GM12878 (cell line): Measurements from ENCODE around the gene SCP2. TPM values are rescaled to one million over a fixed set of nuclear protein-coding genes. Genes with fewer than 3 reads are reported as not detected.

Experiments
- ATAC-seq: fragments of 200-7000 bp; cut with Tn5 transposase; 3 replicates; pipeline ENCODE4 v1.9.1; 2020; ENCODE audit warnings: mild to moderate bottlenecking, moderate library complexity
- BruUV-seq: library from RNA; stranded (reverse); fragments of 400-500 nt; replicated peaks from 2 replicates; lab custom pipeline; 2021; lab: Mats Ljungman, UMichigan
- CTCF ChIA-PET: fragments of 300-600 bp; sonication (Branson Sonifier 250); formaldehyde crosslinking; extraction: SDS; loops from one replicate; lab custom pipeline; 2021; ENCODE audit warnings: inconsistent platforms; lab: Yijun Ruan, JAX
- POLR2A ChIA-PET: fragments of 350-600 bp; formaldehyde crosslinking; extraction: SDS; loops from one replicate; lab custom pipeline; 2021; ENCODE audit warnings: inconsistent platforms; lab: Charles Lee
- RAD21 ChIA-PET: fragments of 300-600 bp; sonication (Branson Sonifier 250); formaldehyde crosslinking; loops from one replicate; lab custom pipeline; 2023; ENCODE audit warnings: antibody characterized with exemption; ENCODE audit not compliant: unreplicated experiment; lab: Charles Lee
- SMC1A ChIA-PET: fragments of 300-600 bp; sonication (Branson Sonifier 250); formaldehyde crosslinking; loops from one replicate; lab custom pipeline; 2023; ENCODE audit not compliant: unreplicated experiment, uncharacterized antibody; lab: Charles Lee
- DNase-seq: peaks from one replicate; pipeline ENCODE4 v3.0.0-alpha.2; 2011; ENCODE audit warnings: low read depth, low spot score
- FAIRE-seq: peaks from 3 replicates; lab custom pipeline; 2011; peaks lifted over from hg19 to GRCh38; lab: Jason Lieb, UNC
- H2AFZ ChIP-seq: 2 replicates; pipeline ENCODE4 v1.6.0; 2011; ENCODE audit warnings: low read depth, low read length, control low read depth; ENCODE audit not compliant: control insufficient read depth
- H3K27ac ChIP-seq: 2 replicates; pipeline ENCODE4 v1.5.1; 2011; ENCODE audit warnings: control low read depth; ENCODE audit not compliant: control insufficient read depth, insufficient read depth
- H3K27me3 ChIP-seq, 2 experiments: replicated peaks in 1 of 2; 2 replicates each; pipeline versions ENCODE4 v1.6.0 to v1.6.1; 2011; ENCODE audit warnings: low read length in 1 of 2; ENCODE audit not compliant: control insufficient read depth in 2 of 2, insufficient read depth in 2 of 2
- H3K36me3 ChIP-seq, 2 experiments: 2 replicates each; pipeline ENCODE4 v1.5.1; 2011; ENCODE audit warnings: low read length in 1 of 2; ENCODE audit not compliant: control insufficient read depth in 2 of 2, insufficient read depth in 2 of 2
- H3K4me1 ChIP-seq: 2 replicates; pipeline ENCODE4 v1.6.1; 2011; ENCODE audit warnings: mild to moderate bottlenecking, low read length, moderate library complexity, mixed read lengths; ENCODE audit not compliant: control insufficient read depth, insufficient read depth
- H3K4me2 ChIP-seq: 2 replicates; pipeline ENCODE4 v1.6.0; 2011; ENCODE audit warnings: control low read depth; ENCODE audit not compliant: control insufficient read depth, insufficient read depth
- H3K4me3 ChIP-seq: fragments of 200-600 bp; sonication (generic); 2 replicates; pipeline ENCODE4 v1.5.1; 2016
- H3K79me2 ChIP-seq: 2 replicates; pipeline ENCODE4 v1.6.0; 2011; ENCODE audit warnings: low read length; ENCODE audit not compliant: control insufficient read depth, insufficient read depth
- H3K9ac ChIP-seq: 2 replicates; pipeline ENCODE4 v1.8.0; 2011; ENCODE audit warnings: low read length, control low read depth, mixed read lengths; ENCODE audit not compliant: control insufficient read depth, insufficient read depth
- H3K9me3 ChIP-seq: replicated peaks from 3 replicates; pipeline ENCODE4 v1.5.1; 2011; ENCODE audit warnings: mild to moderate bottlenecking, low read length; ENCODE audit not compliant: control insufficient read depth, insufficient read depth
- H4K20me1 ChIP-seq: 2 replicates; pipeline ENCODE4 v1.6.0; 2011; ENCODE audit not compliant: control insufficient read depth, insufficient read depth
- ATF7 ChIP-seq: fragments of 450-650 bp; IDR thresholded peaks from 2 replicates; pipeline ENCODE4 v1.6.1; 2016; ENCODE audit warnings: low read depth, mild to moderate bottlenecking
- BCL11A ChIP-seq: IDR thresholded peaks from 2 replicates; pipeline ENCODE4 v1.6.1; 2011; ENCODE audit warnings: low read depth, low read length
- CHD4 ChIP-seq: fragments of 200-600 bp; sonication (generic); IDR thresholded peaks from 2 replicates; pipeline ENCODE4 v1.6.1; 2016; ENCODE audit warnings: mild to moderate bottlenecking
- IRF5 ChIP-seq: fragments of 450-650 bp; IDR thresholded peaks from 2 replicates; pipeline ENCODE4 v1.6.1; 2017; ENCODE audit warnings: borderline replicate concordance
- NFIC ChIP-seq: IDR thresholded peaks from 2 replicates; pipeline ENCODE4 v1.6.1; 2012; ENCODE audit warnings: low read depth, mild to moderate bottlenecking, inconsistent platforms, low read length, moderate library complexity
- NFYB ChIP-seq: IDR thresholded peaks from 2 replicates; pipeline ENCODE4 v1.6.1; 2011; ENCODE audit warnings: low read depth, mild to moderate bottlenecking, low read length, improper control_type of control experiment, moderate library complexity; ENCODE audit not compliant: insufficient read depth
- NKRF ChIP-seq: fragments of 450-650 bp; conservative IDR thresholded peaks from 2 replicates; pipeline ENCODE4 v1.6.1; 2017; ENCODE audit warnings: mild to moderate bottlenecking, moderate library complexity
- PBX3 ChIP-seq: IDR thresholded peaks from 2 replicates; pipeline ENCODE4 v1.6.1; 2011; ENCODE audit warnings: mild to moderate bottlenecking, low read depth, low read length, moderate library complexity; ENCODE audit not compliant: insufficient replicate concordance
- RBBP5 ChIP-seq: fragments of 200-600 bp; sonication (generic); conservative IDR thresholded peaks from 2 replicates; pipeline ENCODE4 v1.6.1; 2016
- RCOR1 ChIP-seq: conservative IDR thresholded peaks from 2 replicates; pipeline ENCODE4 v1.6.1; 2012; ENCODE audit warnings: low read depth, low read length, improper control_type of control experiment
- RELA ChIP-seq: fragments of 450-650 bp; IDR thresholded peaks from 2 replicates; pipeline ENCODE4 v1.8.0; 2014; ENCODE audit warnings: borderline replicate concordance; ENCODE audit not compliant: partially characterized antibody
- RUNX3 ChIP-seq: IDR thresholded peaks from 2 replicates; pipeline ENCODE4 v1.6.1; 2012; ENCODE audit warnings: low read length, inconsistent platforms
- ZBTB11 ChIP-seq: fragments of 450-650 bp; formaldehyde crosslinking; IDR thresholded peaks from 2 replicates; pipeline ENCODE4 v1.5.0; 2022; ENCODE audit warnings: mild to moderate bottlenecking, missing genetic modification characterization
- ZNF217 ChIP-seq: fragments of 450-650 bp; IDR thresholded peaks from 2 replicates; pipeline ENCODE4 v1.6.1; 2017; ENCODE audit warnings: antibody characterized with exemption, mild to moderate bottlenecking
- ZNF274 ChIP-seq: IDR thresholded peaks from one replicate; pipeline ENCODE4 v1.8.0; 2011; ENCODE audit not compliant: insufficient read length, insufficient read depth
- WGBS: methylation state at CpG from one replicate; pipeline ENCODE4 v1.1.6; 2016; ENCODE audit warnings: low lambda C conversion rate; ENCODE audit not compliant: insufficient replicate concordance, insufficient coverage; ENCODE audit errors: missing lambda C conversion rate; 5-methylcytosine and 5-hydroxymethylcytosine counted together
- in situ Hi-C: fragments of 300-500 bp; cut with MboI; formaldehyde crosslinking; loops from 9 replicates; pipeline ENCODE4 v1.14.3; 2018; ENCODE audit warnings: mixed read lengths
- intact Hi-C: fragments of 100-400 bp; cut with micrococcal nuclease; formaldehyde crosslinking; loops from one replicate; pipeline ENCODE4 v1.14.2; 2022; ENCODE audit not compliant: unreplicated experiment
- polyA plus RNA-seq, 11 experiments: library from polyadenylated mRNA; depleted of rRNA in 4 of 11; unstranded in 6 of 11; stranded (reverse) in 5 of 11; fragments of >200 nt; fragmentation: Nextera tagmentation in 4 of 11; fragmentation: Illumina TruSeq in 1 of 11; extraction: Ambion mirVana in 4 of 11; extraction: Trizol in 1 of 11; gene quantifications; 1 replicate in 1 of 11; 2 replicates in 10 of 11; pipeline versions ENCODE4 v1.2.1 to v1.2.3, GENCODE V29; 2011 to 2016; ENCODE audit warnings: inconsistent platforms in 2 of 11, missing spikeins in 2 of 11, low read depth in 1 of 11
- total RNA-seq, 4 experiments: library from RNA; depleted of rRNA in 3 of 4; stranded (reverse); fragments of >200 nt in 3 of 4; fragmentation: Illumina TruSeq in 1 of 4; extraction: Trizol in 1 of 4; gene quantifications; 2 replicates each; pipeline versions ENCODE4 v1.2.1 to v1.2.3, GENCODE V29; 2013 to 2021

SCP2 gene
- total and polyA plus RNA-seq, 10 of the 15 experiments (the other 5 are each of a cell fraction or from before 2014, with no cell fraction given), result 74.3 to 327 (median 127) TPM

- no peaks in the 10 kb centered on the region for H4K20me1 ChIP-seq
- WGBS, result 40% methylated on average over 13 of the region's 13 CpGs
- no peaks in the 10 kb centered on the region for H3K4me1 ChIP-seq
- CTCF ChIA-PET, result no interaction called here
- H2AFZ ChIP-seq, result no peak overlapping the region
- intact Hi-C loops, result no loop called here
- RAD21 ChIA-PET, result no interaction called here
- no peak for DNase-seq
- no peaks in the 10 kb centered on the region for H3K36me3 ChIP-seq
- H3K9ac ChIP-seq, result no peak overlapping the region
- no peaks in the 10 kb centered on the region for H3K79me2 ChIP-seq
- no peak overlapping the region for H3K4me3 ChIP-seq
- no peaks in the 10 kb centered on the region for H3K9me3 ChIP-seq
- POLR2A ChIA-PET, result interaction anchor here (0.9 kb wide), 1 partner anchor 18 kb away, joined by 3 read pairs; no protein-coding TSS in a partner anchor
- SMC1A ChIA-PET, result no interaction called here
- H3K27me3 ChIP-seq, result peaks cover 3 to 4% of the 10 kb centered on the region in 2 experiments
- no peak overlapping the region for H3K27ac ChIP-seq
- no peak for ATAC-seq
- FAIRE-seq, result no peak
- no TSS peak for BruUV-seq
- H3K4me2 ChIP-seq, result no peak overlapping the region
- in situ Hi-C loops, result no loop called here
- TF ChIP-seq ZNF217 (no peak), NFIC (no peak), BCL11A (no peak), ZBTB11 (CRISPR knock-in tag) (no peak), RELA (no peak), RUNX3 (no peak), NFYB (no peak), RBBP5 (no peak), CHD4 (no peak), ZNF274 (no peak), PBX3 (no peak), ATF7 (no peak), NKRF (no peak), RCOR1 (no peak), IRF5 (no peak)
Observed at GRCh38 chr1:53066891-53067738, 140.0 kb downstream of the SCP2 start.
